ENCODE data around the gene RGS3. TPM values are rescaled to one million over a fixed set of nuclear protein-coding genes. Genes with fewer than 3 reads are reported as not detected.
"Not testable (repeated sequence)": the region's sequence is repeated elsewhere in the genome, so short reads cannot be mapped to it uniquely, and the experiment has no call there.

Gene RGS3
- polyA plus RNA-seq, 1 experiment: 41.0 TPM

GRCh38 chr9:113488490-113488889 lies 25.0 kb downstream of the RGS3 start:
- Histone ChIP-seq H3K27ac (ENCODE audit: low read depth, low read length) (no peak overlapping the region), H3K9me3 (ENCODE audit: control insufficient read depth, insufficient read depth, low read length) (no peaks in the 10 kb centered on the region), H3K27me3 (ENCODE audit: control insufficient read depth, insufficient read depth, low read length) (no peaks in the 10 kb centered on the region), H3K4me3 (ENCODE audit: low read depth, low read length) (no peak overlapping the region)
- no peak for DNase-seq (ENCODE audit: low read depth, low spot score)
- ChIA-PET POLR2A (no interaction called here), CTCF (interaction anchor here (0.9 kb wide), 1 partner anchor 42 kb away, joined by 3 read pairs; no protein-coding TSS in a partner anchor)
- no peak for TF ChIP-seq CTCF (IDR thresholded peaks at IDR 0.05; ENCODE audit: low read depth, low read length)

GRCh38 chr9:113491147-113491546 lies 27.6 kb downstream of the RGS3 start:
- H3K27ac ChIP-seq (ENCODE audit: low read depth, low read length); H3K9me3 ChIP-seq (ENCODE audit: control insufficient read depth, insufficient read depth, low read length); POLR2A ChIA-PET; CTCF ChIA-PET; H3K27me3 ChIP-seq (ENCODE audit: control insufficient read depth, insufficient read depth, low read length); DNase-seq (ENCODE audit: low read depth, low spot score); H3K4me3 ChIP-seq (ENCODE audit: low read depth, low read length): not testable (repeated sequence)

GRCh38 chr9:113492343-113493202 lies 29.0 kb downstream of the RGS3 start:
- no peak overlapping the region for H3K4me3 ChIP-seq (ENCODE audit: low read depth, low read length)
- no peak overlapping the region for H3K27ac ChIP-seq (ENCODE audit: low read depth, low read length)
- ChIA-PET POLR2A (interaction anchor here (1.6 kb wide), 1 partner anchor 82 kb away, joined by 3 read pairs; the partner anchor contains the start of genes C9orf43 and POLE3), CTCF (interaction anchor here (1.1 to 1.2 kb wide), 2 partner anchors 9 to 166 kb away, joined by 3 read pairs; no protein-coding TSS in a partner anchor)
- H3K27me3 ChIP-seq (ENCODE audit: control insufficient read depth, insufficient read depth, low read length): no peaks in the 10 kb centered on the region
- no peak for DNase-seq (ENCODE audit: low read depth, low spot score)
- H3K9me3 ChIP-seq (ENCODE audit: control insufficient read depth, insufficient read depth, low read length): no peaks in the 10 kb centered on the region
- TF ChIP-seq CTCF (IDR thresholded peaks at IDR 0.05; ENCODE audit: low read depth, low read length): no peak

- no peak for TF ChIP-seq CTCF (IDR thresholded peaks at IDR 0.05; ENCODE audit: low read depth, low read length)
- ChIA-PET POLR2A (interaction anchor here (1.6 kb wide), 1 partner anchor 83 kb away, joined by 3 read pairs; the partner anchor contains the start of genes C9orf43 and POLE3), CTCF (interaction anchor here (1.1 to 1.2 kb wide), 2 partner anchors 10 to 165 kb away, joined by 3 read pairs; no protein-coding TSS in a partner anchor)
- Histone ChIP-seq H3K27ac (ENCODE audit: low read depth, low read length) (no peak overlapping the region), H3K9me3 (ENCODE audit: control insufficient read depth, insufficient read depth, low read length) (no peaks in the 10 kb centered on the region), H3K4me3 (ENCODE audit: low read depth, low read length) (no peak overlapping the region), H3K27me3 (ENCODE audit: control insufficient read depth, insufficient read depth, low read length) (no peaks in the 10 kb centered on the region)
- no peak for DNase-seq (ENCODE audit: low read depth, low spot score)
These were observed 29.6 kb downstream of the RGS3 start for GRCh38 chr9:113493203-113493520.

GRCh38 chr9:113495526-113495925 lies 32.0 kb downstream of the RGS3 start:
- CTCF ChIA-PET: interaction anchor here (1.1 kb wide), 1 partner anchor 49 kb away, joined by 4 read pairs; no protein-coding TSS in a partner anchor
- POLR2A ChIA-PET: interaction anchor here (0.5 kb wide), 1 partner anchor 12 kb away, joined by 3 read pairs; no protein-coding TSS in a partner anchor

More at GRCh38 chr9:113495526-113495925, 32.0 kb downstream of the RGS3 start:
- Histone ChIP-seq H3K9me3 (ENCODE audit: control insufficient read depth, insufficient read depth, low read length) (no peaks in the 10 kb centered on the region), H3K27me3 (ENCODE audit: control insufficient read depth, insufficient read depth, low read length) (no peaks in the 10 kb centered on the region), H3K4me3 (ENCODE audit: low read depth, low read length) (no peak overlapping the region), H3K27ac (ENCODE audit: low read depth, low read length) (no peak overlapping the region)
- DNase-seq (ENCODE audit: low read depth, low spot score): no peak
- no peak for TF ChIP-seq CTCF (IDR thresholded peaks at IDR 0.05; ENCODE audit: low read depth, low read length)
